ENCODE data around the gene SOCS1. TPM values are rescaled to one million over a fixed set of nuclear protein-coding genes. Genes with fewer than 3 reads are reported as not detected.

The SOCS1 gene
- polyA plus RNA-seq, 1 experiment: 11.6 TPM

GRCh38 chr16:11260596-11260966, 4.6 kb upstream of the SOCS1 start:
- no peak for DNase-seq (ENCODE audit: low read depth, low spot score)
- no peak overlapping the region for H3K27ac ChIP-seq (ENCODE audit: low read depth, low read length)
- no peak overlapping the region for H3K4me3 ChIP-seq (ENCODE audit: low read depth, low read length)
- POLR2A ChIA-PET: no interaction called here
- no peaks in the 10 kb centered on the region for H3K9me3 ChIP-seq (ENCODE audit: control insufficient read depth, insufficient read depth, low read length)
- H3K27me3 ChIP-seq (ENCODE audit: control insufficient read depth, insufficient read depth, low read length): peaks cover 7% of the 10 kb centered on the region
- CTCF ChIA-PET: no interaction called here
- no peak for TF ChIP-seq CTCF (IDR thresholded peaks at IDR 0.05; ENCODE audit: low read depth, low read length)

DNA sequence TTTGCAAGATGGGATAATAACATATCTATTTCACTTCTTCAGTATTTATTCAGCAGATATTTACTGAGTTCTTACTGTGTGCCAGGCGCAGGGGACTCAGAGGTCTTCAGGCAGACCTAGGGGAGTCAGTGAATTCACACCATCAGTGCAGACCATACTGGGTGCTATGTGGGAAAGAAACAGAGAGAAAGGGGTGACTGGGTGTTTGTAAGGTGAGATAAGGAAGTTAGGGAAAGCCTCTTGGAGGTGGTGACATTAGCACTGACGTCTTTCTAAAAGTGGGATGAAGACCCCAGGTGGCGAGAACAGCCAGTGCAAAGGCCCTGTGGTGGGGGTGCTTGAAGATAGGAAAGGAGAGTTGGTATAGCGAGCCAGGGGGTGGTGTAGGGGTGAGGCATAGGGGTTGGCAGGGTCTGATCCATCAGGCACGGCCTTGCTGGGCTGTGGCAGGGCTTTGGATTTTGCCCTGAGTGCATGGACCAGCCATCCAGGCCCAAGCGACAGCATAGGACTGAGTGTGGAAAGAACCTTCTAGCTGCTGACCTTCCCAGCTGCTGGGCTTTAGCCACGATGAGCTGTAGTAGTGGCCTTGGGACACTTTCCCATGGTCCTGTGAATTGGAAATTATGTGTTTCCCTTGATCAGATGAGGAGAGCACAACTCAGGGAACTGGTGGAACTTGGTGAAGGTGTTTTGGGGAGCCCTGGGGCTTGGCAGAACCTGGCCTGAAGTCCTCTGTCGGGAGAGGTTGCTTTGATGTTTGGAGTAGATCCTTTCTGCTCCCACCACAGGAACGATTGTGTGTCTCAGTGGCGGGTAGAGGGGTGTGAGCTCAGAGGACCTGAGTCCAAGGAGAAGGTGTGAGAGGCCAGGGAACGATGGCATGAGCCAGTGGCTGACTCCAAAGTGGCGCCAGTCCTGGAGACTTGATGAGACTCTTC, 3.9 kb upstream of the SOCS1 start:
- POLR2A ChIA-PET: no interaction called here
- CTCF ChIA-PET: interaction anchor here (1.4 to 6.2 kb wide), 4 partner anchors 93 to 297 kb away, joined by 8 to 92 read pairs (median 49); no protein-coding TSS in a partner anchor
- no peak for DNase-seq (ENCODE audit: low read depth, low spot score)
- no peak overlapping the region for H3K4me3 ChIP-seq (ENCODE audit: low read depth, low read length)
- H3K27ac ChIP-seq (ENCODE audit: low read depth, low read length): no peak overlapping the region
- no peaks in the 10 kb centered on the region for H3K9me3 ChIP-seq (ENCODE audit: control insufficient read depth, insufficient read depth, low read length)
- peaks cover 2% of the 10 kb centered on the region for H3K27me3 ChIP-seq (ENCODE audit: control insufficient read depth, insufficient read depth, low read length)
- no peak for TF ChIP-seq CTCF (IDR thresholded peaks at IDR 0.05; ENCODE audit: low read depth, low read length)

DNA sequence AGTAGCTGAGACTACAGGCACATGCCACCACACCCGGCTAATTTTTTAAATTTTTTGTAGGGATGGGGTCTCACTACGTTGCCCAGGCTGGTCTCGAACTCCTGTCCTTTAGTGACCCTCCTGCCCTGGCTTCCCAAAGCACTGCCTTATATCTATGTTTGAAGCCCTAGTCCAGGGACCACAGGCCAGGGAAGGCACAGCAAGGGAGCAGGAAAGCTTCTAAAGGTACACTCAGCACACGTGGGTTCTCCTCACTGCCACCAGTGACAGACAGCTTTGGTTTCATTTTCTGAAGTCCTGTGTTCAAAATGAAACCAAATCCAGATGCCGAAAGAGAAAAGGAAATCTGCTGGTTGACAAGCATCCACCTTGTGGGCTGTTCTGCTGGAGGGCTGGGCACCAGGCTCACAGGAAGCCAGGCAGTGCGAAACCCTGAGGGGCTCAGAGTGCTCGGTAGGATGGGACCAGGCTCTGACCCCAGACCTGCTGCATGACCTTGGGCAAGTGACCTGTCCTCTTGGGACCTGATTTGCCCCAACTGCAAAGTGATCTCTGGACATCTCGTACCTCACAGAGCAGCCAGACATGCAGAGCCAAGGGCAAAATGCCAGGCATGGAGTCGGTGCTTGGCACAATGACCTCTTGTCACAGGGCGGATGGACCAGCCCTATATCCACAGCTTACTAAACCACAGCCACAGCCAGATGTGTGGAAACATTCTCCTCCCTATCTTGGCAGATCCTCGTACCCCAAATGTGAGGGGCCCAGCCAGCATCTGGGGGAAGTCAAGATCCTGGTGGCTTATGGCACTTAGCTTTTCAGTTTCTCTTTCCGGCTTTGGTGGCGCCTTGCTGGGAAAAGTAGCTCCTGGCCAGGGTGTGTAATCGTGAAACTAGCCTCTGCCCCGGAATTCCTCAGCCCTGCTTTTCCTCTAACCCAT, 2.8 kb upstream of the SOCS1 start:
- TF ChIP-seq CTCF (IDR thresholded peaks at IDR 0.05; ENCODE audit: low read depth, low read length): no peak
- Histone ChIP-seq H3K27ac (ENCODE audit: low read depth, low read length) (no peak overlapping the region), H3K27me3 (ENCODE audit: control insufficient read depth, insufficient read depth, low read length) (peaks cover 2% of the 10 kb centered on the region), H3K9me3 (ENCODE audit: control insufficient read depth, insufficient read depth, low read length) (no peaks in the 10 kb centered on the region; the same call in 1 of the 2 replicates), H3K4me3 (ENCODE audit: low read depth, low read length) (no peak overlapping the region)
- POLR2A ChIA-PET: no interaction called here
- DNase-seq (ENCODE audit: low read depth, low spot score): no peak
- CTCF ChIA-PET: interaction anchor here (0.6 to 6.2 kb wide), 9 partner anchors 8 to 296 kb away, joined by 3 to 92 read pairs (median 8); partner anchors contain the start of genes PRM3 and TNP2

GRCh38 chr16:11257131-11257938, 1.3 kb upstream of the SOCS1 start:
- peak overlapping the region; percentile 97 for H3K27ac ChIP-seq (ENCODE audit: low read depth, low read length)
- peak; percentile 89 for TF ChIP-seq CTCF (IDR thresholded peaks at IDR 0.05; ENCODE audit: low read depth, low read length)
- H3K4me3 ChIP-seq (ENCODE audit: low read depth, low read length): peak overlapping the region; percentile 72
- DNase-seq (ENCODE audit: low read depth, low spot score): no peak
- H3K27me3 ChIP-seq (ENCODE audit: control insufficient read depth, insufficient read depth, low read length): peaks cover 2% of the 10 kb centered on the region
- no peaks in the 10 kb centered on the region; the same call in 1 of the 2 replicates for H3K9me3 ChIP-seq (ENCODE audit: control insufficient read depth, insufficient read depth, low read length)
- CTCF ChIA-PET: interaction anchor here (0.7 to 6.2 kb wide), 17 partner anchors 9 to 556 kb away, joined by 3 to 92 read pairs (median 5); partner anchors contain the start of genes PRM3 and TNP2
- POLR2A ChIA-PET: interaction anchor here (0.7 to 2.8 kb wide), 5 partner anchors 40 to 293 kb away, joined by 3 to 39 read pairs (median 3); no protein-coding TSS in a partner anchor

Measured in AG04450 (cell line).